ENCODE measurements around the gene HOXB2. TPM values are rescaled to one million over a fixed set of nuclear protein-coding genes. Genes with fewer than 3 reads are reported as not detected.

The HOXB2 gene
- total and polyA plus RNA-seq, 2 donors: 3.0 to 11.1 TPM

DNA sequence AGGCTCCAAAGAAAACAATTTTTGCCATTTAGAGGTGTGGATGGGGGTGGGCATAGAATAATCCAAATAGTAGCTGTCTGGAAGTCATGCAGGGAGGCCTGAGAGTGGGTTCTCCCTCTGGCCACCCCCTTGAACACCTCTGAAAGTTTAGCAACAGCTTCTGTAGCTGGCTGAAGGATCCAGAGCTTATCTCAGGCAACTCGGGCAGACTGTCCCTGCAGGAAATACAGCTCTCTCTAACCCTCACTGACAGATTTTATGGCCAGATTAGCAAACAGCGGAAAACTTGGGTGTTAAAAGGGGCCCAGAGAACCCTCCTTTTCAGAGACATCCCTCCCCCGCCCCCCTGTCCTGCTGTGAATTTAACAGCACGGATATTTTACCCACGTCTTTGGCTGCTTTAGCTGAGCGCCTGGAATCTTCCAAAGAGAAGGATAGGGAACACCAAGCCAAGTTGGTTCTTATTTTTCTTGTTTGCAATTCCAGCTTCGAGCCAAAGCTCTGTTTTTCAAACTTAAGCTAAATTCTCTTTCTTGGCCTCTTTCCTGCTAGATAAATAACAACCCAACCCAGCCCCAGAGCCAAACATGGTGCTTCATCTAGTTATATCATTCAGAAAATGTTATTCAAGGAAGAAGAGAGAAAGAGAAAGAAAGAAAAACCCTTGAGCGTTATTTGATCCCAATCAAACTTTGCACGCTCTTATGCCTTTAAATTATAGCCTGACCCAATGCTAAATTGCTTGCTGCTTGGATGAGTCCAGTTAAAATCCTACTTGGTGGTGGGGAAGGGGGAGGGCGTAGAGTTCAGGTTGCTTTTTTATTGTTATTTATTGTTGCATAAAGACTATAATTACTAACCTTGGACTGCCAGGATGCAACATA lies 2.3 kb upstream of the HOXB2 start:
- peak overlapping the region in 1 of 2 donors; percentile 0 for H3K4me3 ChIP-seq (ENCODE audit: low read length in 2 of 2)
- no peaks in the 10 kb centered on the region for H3K9me3 ChIP-seq (ENCODE audit: control insufficient read depth in 2 of 2, insufficient read depth in 1 of 2, low read length in 1 of 2)
- H3K4me1 ChIP-seq (ENCODE audit: control insufficient read depth in 2 of 2, insufficient read depth in 2 of 2, low read length in 2 of 2): peaks cover 9 to 59% of the 10 kb centered on the region in 2 donors
- WGBS: 41% methylated on average over 10 of the region's 10 CpGs
- peaks cover 20 to 50% of the 10 kb centered on the region in 2 donors for H3K27me3 ChIP-seq (ENCODE audit: control insufficient read depth in 2 of 2, insufficient read depth in 1 of 2, low read length in 1 of 2)
- peaks cover 0 to 4% of the 10 kb centered on the region in 2 donors for H3K36me3 ChIP-seq (ENCODE audit: control insufficient read depth in 2 of 2, insufficient read depth in 2 of 2, low read length in 1 of 2)
- H3K27ac ChIP-seq (ENCODE audit: low read depth in 1 of 2, low read length in 1 of 2): peak overlapping the region; percentile 60 to 71
- peak in 2 of 9 donors; percentile 22 to 57 for DNase-seq (ENCODE audit: low read depth in 6 of 9, low spot score in 9 of 9)

DNA sequence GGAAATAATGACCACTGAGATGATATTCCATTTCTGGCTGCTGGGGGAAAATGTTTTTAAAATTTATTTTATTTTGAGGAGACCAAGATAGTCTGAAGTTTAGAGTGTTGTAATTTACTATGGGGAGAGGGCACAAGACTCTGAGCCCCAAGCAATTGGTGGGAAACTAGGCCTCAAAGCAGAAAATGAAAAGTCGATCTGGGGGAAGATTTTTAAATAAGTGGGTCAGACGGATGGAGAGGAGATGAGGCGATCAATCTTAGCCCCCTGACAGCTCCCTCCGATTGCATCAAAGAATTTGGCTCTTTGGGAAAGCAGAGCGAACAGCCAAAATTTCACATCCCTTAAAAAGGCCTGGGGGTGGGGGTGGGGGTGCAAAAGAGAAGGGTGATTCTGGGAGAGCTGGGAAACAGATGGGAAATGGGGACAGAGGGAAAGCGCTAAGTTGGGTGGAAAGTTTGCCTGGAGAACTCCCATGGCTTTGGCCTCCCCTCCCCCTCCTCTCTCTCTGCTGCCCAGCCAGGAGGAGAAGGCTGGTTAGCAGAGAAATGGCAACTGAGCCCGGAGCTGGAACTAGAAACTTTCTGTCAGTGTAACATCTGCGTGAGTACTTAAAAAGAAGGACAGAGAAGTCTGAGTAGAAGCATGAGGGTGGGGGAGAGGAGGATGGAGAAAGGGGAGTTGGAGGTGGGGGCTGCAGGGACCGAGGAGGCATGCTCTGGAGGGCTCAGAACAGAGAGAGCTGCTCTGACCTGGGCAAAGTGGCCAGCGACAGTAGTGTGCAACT lies 1.4 kb upstream of the HOXB2 start:
- Histone ChIP-seq H3K9me3 (ENCODE audit: control insufficient read depth in 2 of 2, insufficient read depth in 1 of 2, low read length in 1 of 2) (no peaks in the 10 kb centered on the region), H3K4me1 (ENCODE audit: control insufficient read depth in 2 of 2, insufficient read depth in 2 of 2, low read length in 2 of 2) (peaks cover 9 to 65% of the 10 kb centered on the region in 2 donors), H3K27ac (ENCODE audit: low read depth in 1 of 2, low read length in 1 of 2) (peak overlapping the region; percentile 60 to 71), H3K36me3 (ENCODE audit: control insufficient read depth in 2 of 2, insufficient read depth in 2 of 2, low read length in 1 of 2) (peaks cover 0 to 4% of the 10 kb centered on the region in 2 donors), H3K4me3 (ENCODE audit: low read length in 2 of 2) (peak overlapping the region in 1 of 2 donors; percentile 0), H3K27me3 (ENCODE audit: control insufficient read depth in 2 of 2, insufficient read depth in 1 of 2, low read length in 1 of 2) (peaks cover 21 to 55% of the 10 kb centered on the region in 2 donors)
- DNase-seq (ENCODE audit: low read depth in 6 of 9, low spot score in 9 of 9): peak in 1 of 9 donors; percentile 55
- WGBS: 56% methylated on average over 10 of the region's 10 CpGs

- Histone ChIP-seq H3K9me3 (ENCODE audit: control insufficient read depth in 2 of 2, insufficient read depth in 1 of 2, low read length in 1 of 2) (no peaks in the 10 kb centered on the region), H3K4me3 (ENCODE audit: low read length in 2 of 2) (no peak overlapping the region), H3K36me3 (ENCODE audit: control insufficient read depth in 2 of 2, insufficient read depth in 2 of 2, low read length in 1 of 2) (peaks cover 0 to 4% of the 10 kb centered on the region in 2 donors), H3K4me1 (ENCODE audit: control insufficient read depth in 2 of 2, insufficient read depth in 2 of 2, low read length in 2 of 2) (peaks cover 9 to 71% of the 10 kb centered on the region in 2 donors), H3K27ac (ENCODE audit: low read depth in 1 of 2, low read length in 1 of 2) (no peak overlapping the region), H3K27me3 (ENCODE audit: control insufficient read depth in 2 of 2, insufficient read depth in 1 of 2, low read length in 1 of 2) (peaks cover 22 to 59% of the 10 kb centered on the region in 2 donors)
- DNase-seq (ENCODE audit: low read depth in 6 of 9, low spot score in 9 of 9): no peak
- 98% methylated on average over 1 of the region's 1 CpG for WGBS
These were observed 630 bp upstream of the HOXB2 start for GRCh38 chr17:48545539-48545938.

DNA sequence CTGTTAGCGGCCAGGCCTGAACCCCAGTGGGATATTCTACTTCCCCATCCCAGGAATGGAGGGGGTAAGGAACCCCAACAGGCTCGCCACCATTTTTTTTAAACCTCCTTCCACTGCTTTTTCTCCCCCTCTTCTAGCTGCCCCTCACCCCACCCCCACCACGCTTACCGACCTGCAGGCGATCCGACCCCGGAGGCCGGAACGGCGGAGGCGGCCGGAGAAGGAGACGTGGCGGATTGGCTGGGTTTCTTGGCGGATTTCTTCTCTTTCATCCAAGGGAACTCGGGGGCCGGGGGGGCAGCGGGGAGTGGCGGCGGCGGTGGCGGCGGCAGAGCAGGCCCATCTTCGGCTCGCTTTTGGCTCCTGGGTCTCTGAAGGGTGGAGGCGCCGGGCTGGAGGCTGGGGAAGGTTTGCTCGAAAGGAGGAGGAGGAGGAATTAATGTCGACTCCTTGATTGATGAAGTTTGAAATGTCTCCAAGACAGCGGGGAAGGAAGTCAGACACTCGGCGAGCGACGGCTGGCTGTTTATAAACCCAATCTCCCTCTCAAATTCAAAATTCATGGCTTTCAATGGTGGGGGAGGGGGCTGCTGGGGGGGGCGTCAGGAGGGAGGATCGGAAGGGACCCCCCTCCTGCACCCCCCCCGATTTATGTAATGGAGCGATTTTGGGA lies 424 bp downstream of the HOXB2 start:
- Histone ChIP-seq H3K36me3 (ENCODE audit: control insufficient read depth in 2 of 2, insufficient read depth in 2 of 2, low read length in 1 of 2) (no peaks in the 10 kb centered on the region), H3K4me1 (ENCODE audit: control insufficient read depth in 2 of 2, insufficient read depth in 2 of 2, low read length in 2 of 2) (peaks cover 9 to 71% of the 10 kb centered on the region in 2 donors), H3K27me3 (ENCODE audit: control insufficient read depth in 2 of 2, insufficient read depth in 1 of 2, low read length in 1 of 2) (peaks cover 22 to 64% of the 10 kb centered on the region in 2 donors), H3K4me3 (ENCODE audit: low read length in 2 of 2) (peak overlapping the region; percentile 60 to 75), H3K9me3 (ENCODE audit: control insufficient read depth in 2 of 2, insufficient read depth in 1 of 2, low read length in 1 of 2) (no peaks in the 10 kb centered on the region), H3K27ac (ENCODE audit: low read depth in 1 of 2, low read length in 1 of 2) (peak overlapping the region; percentile 81 to 82)
- DNase-seq (ENCODE audit: low read depth in 6 of 9, low spot score in 9 of 9): peak in 2 of 9 donors; percentile 29 to 68
- 3% methylated on average over 38 of the region's 38 CpGs for WGBS

DNA sequence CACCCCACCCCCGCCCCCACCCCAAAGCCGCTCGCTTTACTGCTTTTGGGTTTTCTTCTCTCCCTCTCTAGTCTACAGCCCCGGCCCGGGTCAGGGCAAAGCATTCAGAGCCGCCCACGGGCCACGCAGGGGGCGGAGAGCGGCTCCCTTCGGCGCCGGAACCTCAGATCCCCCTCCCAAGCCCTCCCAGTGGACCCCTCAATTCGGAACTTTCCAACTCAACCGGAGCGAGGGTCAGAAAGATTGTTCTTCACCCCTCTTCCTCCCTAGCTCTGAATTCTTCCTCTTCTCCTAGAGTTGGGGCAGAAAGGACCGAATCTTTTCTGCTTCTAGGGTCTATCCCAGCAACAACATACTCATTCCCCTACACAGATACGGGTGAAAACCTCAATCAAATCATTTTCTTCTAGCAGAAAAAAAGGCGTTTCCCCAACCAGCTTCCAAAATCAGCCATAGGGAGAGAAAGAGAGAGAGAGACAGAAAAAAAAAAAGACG lies 1.0 kb downstream of the HOXB2 start:
- Histone ChIP-seq H3K36me3 (ENCODE audit: control insufficient read depth in 2 of 2, insufficient read depth in 2 of 2, low read length in 1 of 2) (no peaks in the 10 kb centered on the region), H3K27me3 (ENCODE audit: control insufficient read depth in 2 of 2, insufficient read depth in 1 of 2, low read length in 1 of 2) (peaks cover 20 to 67% of the 10 kb centered on the region in 2 donors), H3K4me3 (ENCODE audit: low read length in 2 of 2) (peak overlapping the region; percentile 60 to 75), H3K27ac (ENCODE audit: low read depth in 1 of 2, low read length in 1 of 2) (peak overlapping the region; percentile 81 to 82), H3K4me1 (ENCODE audit: control insufficient read depth in 2 of 2, insufficient read depth in 2 of 2, low read length in 2 of 2) (peaks cover 9 to 68% of the 10 kb centered on the region in 2 donors), H3K9me3 (ENCODE audit: control insufficient read depth in 2 of 2, insufficient read depth in 1 of 2, low read length in 1 of 2) (no peaks in the 10 kb centered on the region)
- peak in 3 of 9 donors; percentile 17 to 36 (median 34) for DNase-seq (ENCODE audit: low read depth in 6 of 9, low spot score in 9 of 9)
- 2% methylated on average over 20 of the region's 20 CpGs for WGBS

GRCh38 chr17:48543107-48543853 lies 1.6 kb downstream of the HOXB2 start:
- under 1% methylated on average over 72 of the region's 72 CpGs for WGBS
- DNase-seq (ENCODE audit: low read depth in 6 of 9, low spot score in 9 of 9): peak in 4 of 9 donors; percentile 50 to 82 (median 59)
- H3K27ac ChIP-seq (ENCODE audit: low read depth in 1 of 2, low read length in 1 of 2): peak overlapping the region; percentile 81 to 82
- peak overlapping the region; percentile 60 to 75 for H3K4me3 ChIP-seq (ENCODE audit: low read length in 2 of 2)
- H3K9me3 ChIP-seq (ENCODE audit: control insufficient read depth in 2 of 2, insufficient read depth in 1 of 2, low read length in 1 of 2): no peaks in the 10 kb centered on the region
- H3K4me1 ChIP-seq (ENCODE audit: control insufficient read depth in 2 of 2, insufficient read depth in 2 of 2, low read length in 2 of 2): peaks cover 9 to 64% of the 10 kb centered on the region in 2 donors
- H3K27me3 ChIP-seq (ENCODE audit: control insufficient read depth in 2 of 2, insufficient read depth in 1 of 2, low read length in 1 of 2): peaks cover 20 to 67% of the 10 kb centered on the region in 2 donors
- H3K36me3 ChIP-seq (ENCODE audit: control insufficient read depth in 2 of 2, insufficient read depth in 2 of 2, low read length in 1 of 2): no peaks in the 10 kb centered on the region

- peaks cover 9 to 58% of the 10 kb centered on the region in 2 donors for H3K4me1 ChIP-seq (ENCODE audit: control insufficient read depth in 2 of 2, insufficient read depth in 2 of 2, low read length in 2 of 2)
- H3K27ac ChIP-seq (ENCODE audit: low read depth in 1 of 2, low read length in 1 of 2): peak overlapping the region; percentile 67 to 82
- H3K36me3 ChIP-seq (ENCODE audit: control insufficient read depth in 2 of 2, insufficient read depth in 2 of 2, low read length in 1 of 2): no peaks in the 10 kb centered on the region
- WGBS: 8% methylated on average over 12 of the region's 12 CpGs
- DNase-seq (ENCODE audit: low read depth in 6 of 9, low spot score in 9 of 9): peak in 1 of 9 donors; percentile 29
- no peaks in the 10 kb centered on the region for H3K9me3 ChIP-seq (ENCODE audit: control insufficient read depth in 2 of 2, insufficient read depth in 1 of 2, low read length in 1 of 2)
- peak overlapping the region; percentile 60 to 75 for H3K4me3 ChIP-seq (ENCODE audit: low read length in 2 of 2)
- peaks cover 20 to 67% of the 10 kb centered on the region in 2 donors for H3K27me3 ChIP-seq (ENCODE audit: control insufficient read depth in 2 of 2, insufficient read depth in 1 of 2, low read length in 1 of 2)
These were observed 2.2 kb downstream of the HOXB2 start for GRCh38 chr17:48542698-48543106.

DNA sequence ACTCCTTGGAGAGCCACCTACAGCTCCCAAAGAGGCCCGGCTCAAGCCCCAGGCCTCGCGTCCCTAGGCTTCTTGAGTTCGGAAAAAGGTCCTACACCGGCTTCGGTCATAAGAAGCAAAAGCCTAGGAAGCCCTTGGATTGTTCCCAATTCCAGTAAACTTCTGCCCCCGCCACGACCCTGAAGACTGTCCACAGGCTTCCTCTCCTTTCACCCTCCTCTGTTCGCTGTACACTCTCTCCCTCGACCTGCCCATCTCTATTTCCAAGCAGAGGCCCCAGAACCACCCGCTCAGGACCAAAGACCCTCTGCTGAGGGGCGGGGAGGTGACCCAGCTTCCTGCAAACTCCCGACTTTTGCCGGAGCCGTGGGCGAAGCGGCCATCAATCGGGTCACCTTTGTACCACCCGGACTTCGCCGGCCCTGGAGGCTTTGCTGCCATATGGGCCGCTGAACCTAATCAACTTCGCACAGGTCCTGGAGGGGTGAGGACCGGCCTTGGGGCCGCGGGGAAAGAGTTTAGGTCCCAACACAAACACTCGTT lies 2.7 kb downstream of the HOXB2 start:
- peak in 4 of 9 donors; percentile 26 to 66 (median 33) for DNase-seq (ENCODE audit: low read depth in 6 of 9, low spot score in 9 of 9)
- Histone ChIP-seq H3K4me3 (ENCODE audit: low read length in 2 of 2) (peak overlapping the region; percentile 60 to 75), H3K4me1 (ENCODE audit: control insufficient read depth in 2 of 2, insufficient read depth in 2 of 2, low read length in 2 of 2) (peaks cover 9 to 53% of the 10 kb centered on the region in 2 donors), H3K27me3 (ENCODE audit: control insufficient read depth in 2 of 2, insufficient read depth in 1 of 2, low read length in 1 of 2) (peaks cover 20 to 66% of the 10 kb centered on the region in 2 donors), H3K36me3 (ENCODE audit: control insufficient read depth in 2 of 2, insufficient read depth in 2 of 2, low read length in 1 of 2) (no peaks in the 10 kb centered on the region), H3K9me3 (ENCODE audit: control insufficient read depth in 2 of 2, insufficient read depth in 1 of 2, low read length in 1 of 2) (no peaks in the 10 kb centered on the region), H3K27ac (ENCODE audit: low read depth in 1 of 2, low read length in 1 of 2) (peak overlapping the region; percentile 67 to 76)
- WGBS: 24% methylated on average over 27 of the region's 27 CpGs

All from thymus (tissue), 11 donors.